Stimulated activated CD8-positive, alpha-beta memory T cell treated with anti-CD3 and anti-CD28 coated beads, Interleukin-7, amount 100 ng/mL, for 4 hours (primary cell): ENCODE results near the gene TSR3.

Source experiments
- DNase-seq, 2 donors: peaks; one replicate each; pipeline ENCODE4 v3.0.0-alpha.2; 2020; ENCODE audit warnings: low read depth in 2 of 2

The TSR3 gene

GRCh38 chr16:1309888-1310831 is 41.5 kb downstream of the TSR3 start:
- DNase-seq = peak; percentile 26 to 62

DNA sequence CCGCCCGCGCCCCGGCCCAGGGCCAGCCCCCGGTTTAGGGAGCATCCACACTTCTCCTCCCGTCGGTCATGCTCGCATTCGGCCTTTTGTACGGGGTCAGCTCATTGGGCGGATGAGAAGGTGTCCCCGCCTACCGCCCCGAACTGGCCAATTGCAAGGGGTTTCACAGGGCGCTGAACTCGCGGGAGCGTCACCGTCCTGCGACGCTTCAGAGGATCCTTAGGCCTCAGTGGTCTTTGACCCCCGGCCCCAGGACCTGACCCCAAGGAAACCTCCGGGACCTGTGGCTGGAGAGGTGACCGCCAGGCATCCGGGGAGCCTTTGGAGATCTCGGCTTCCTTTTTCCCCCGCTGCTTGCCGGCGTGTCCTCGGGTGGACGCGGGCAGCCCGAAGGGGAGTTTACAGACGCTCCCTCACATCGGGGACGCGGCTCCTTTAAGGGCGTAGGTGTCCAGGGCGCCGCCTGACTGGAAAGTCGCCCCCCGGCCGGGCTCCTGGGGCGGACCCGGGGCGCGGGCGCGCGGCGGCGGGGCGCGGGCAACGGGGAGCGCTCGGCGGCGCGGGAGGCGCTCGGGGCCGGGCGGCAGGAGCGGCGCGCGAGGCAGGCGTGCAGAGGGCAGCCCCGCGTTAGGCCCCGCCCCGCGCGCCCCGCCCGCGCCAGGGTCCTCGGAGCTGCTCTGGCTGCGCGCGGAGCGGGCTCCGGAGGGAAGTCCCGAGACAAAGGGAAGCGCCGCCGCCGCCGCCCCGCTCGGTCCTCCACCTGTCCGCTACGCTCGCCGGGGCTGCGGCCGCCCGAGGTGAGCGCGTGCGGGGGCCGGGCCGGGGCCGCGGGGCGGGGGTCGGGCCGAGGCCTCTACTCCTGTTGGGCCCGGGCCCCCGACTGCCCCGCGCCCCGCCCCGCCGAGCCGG is 42.4 kb downstream of the TSR3 start, which contains the start of gene UBE2I:
Gene UBE2I, plus strand, starts transcription at position 660 of the 909 bp plus-strand sequence. CDS start 4,395 bp downstream, outside the sequence.
- peak; percentile 92 to 96 for DNase-seq

GRCh38 chr16:1308036-1308976 is 43.4 kb downstream of the TSR3 start:
- no peak for DNase-seq

GRCh38 chr16:1306334-1306733 is 45.3 kb downstream of the TSR3 start:
- no peak for DNase-seq

DNA sequence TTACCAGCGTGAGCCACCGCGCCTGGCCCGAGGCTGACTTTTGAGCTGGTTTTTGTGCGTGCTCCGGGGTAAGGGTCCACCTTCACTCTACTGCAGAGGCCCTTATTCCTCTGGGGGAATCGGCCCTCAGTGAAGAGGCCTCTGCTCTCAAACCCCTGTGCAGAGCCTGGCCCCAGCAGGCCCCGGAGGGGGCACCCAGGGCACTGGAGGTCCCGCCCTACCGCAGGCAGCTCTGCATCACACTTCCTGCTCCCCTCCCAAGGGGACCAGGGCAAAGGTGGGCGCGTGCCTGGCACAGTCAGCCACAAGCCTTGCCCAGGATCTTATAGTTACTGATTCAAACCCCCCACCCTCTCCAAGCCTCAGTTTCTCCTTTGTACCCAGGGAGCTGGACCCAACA is 45.9 kb downstream of the TSR3 start:
- no peak for DNase-seq

DNA sequence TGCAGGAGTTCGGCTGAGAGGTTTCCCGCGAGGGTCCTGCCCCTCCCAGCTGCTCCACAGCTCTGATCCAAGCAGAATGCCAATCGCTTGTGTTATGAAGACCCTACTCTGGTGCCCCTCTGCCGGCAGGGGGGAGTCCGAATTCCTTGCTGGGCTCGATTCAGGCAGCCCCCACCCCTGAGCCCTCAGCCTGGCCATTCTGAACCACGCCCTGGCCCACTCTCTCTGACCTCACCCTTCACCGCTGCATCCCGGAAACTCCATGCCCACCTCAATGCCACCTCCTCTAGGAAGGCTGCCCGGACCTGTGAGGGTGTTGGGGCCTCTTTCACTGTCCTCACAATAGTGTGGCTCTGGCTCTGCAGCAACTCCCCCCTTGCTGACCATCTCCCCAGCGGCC is 50.1 kb downstream of the TSR3 start:
- DNase-seq = no peak

DNA sequence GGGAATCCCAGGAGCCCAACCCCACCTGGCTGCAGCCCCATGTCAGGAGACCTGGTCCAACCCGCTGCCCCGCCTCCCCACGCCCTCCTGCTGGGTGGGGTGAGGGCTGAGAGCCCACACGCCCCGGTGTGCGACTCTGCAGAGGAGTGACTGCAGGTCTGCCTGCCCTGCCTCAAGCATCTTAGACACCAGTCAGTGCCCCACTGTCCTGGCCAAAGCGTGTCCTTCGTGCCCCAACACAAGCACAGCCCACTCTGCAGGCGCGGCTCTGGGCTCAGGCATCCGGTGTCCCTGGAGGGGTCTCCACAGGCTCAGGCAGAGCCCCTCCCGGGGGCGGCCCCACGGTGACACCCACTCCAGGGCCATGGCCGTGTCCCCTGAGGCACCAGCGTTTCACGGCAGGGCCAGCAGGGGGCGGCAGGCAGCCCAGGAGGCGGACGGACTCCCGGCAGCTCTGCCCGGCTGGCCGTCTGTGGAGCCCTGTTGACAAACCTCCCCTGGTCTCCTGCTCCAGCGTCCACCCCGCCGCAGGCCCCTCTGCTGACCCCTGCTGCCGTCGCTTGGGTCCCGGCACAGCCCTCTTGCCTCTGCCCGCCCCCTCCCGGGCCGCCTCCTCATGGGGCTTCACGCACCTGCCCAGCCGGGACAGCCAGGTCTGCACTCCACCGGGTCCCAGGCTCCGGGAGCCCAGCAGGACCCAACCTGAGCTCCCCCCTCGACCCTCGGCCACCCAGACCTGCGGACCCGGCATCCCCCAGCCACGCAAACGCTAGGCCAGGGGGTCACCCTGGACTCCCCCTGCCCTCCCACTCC is 50.8 kb downstream of the TSR3 start:
- DNase-seq = peak; percentile 43 to 65

DNA sequence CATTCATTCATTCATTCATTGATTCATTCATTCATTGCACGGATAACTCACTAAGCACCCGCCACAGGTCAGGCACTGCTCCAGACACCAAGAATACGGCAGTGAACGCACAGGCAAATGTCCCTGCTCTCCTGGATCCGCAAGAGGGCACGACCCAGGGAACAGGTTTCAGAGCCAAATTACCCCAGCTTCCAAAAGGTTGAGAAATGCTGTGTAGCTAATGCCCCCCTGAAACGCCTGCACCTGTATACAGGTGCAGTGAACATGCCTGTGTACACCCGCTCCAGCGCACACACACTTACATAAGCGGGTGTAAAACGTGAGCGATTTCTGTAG is 51.8 kb downstream of the TSR3 start:
- no peak for DNase-seq
